Nephron (organoid): ENCODE measurements around the gene TMPRSS11E.
"Not testable (repeated sequence)": the region's sequence is repeated elsewhere in the genome, so short reads cannot be mapped to it uniquely, and the experiment has no call there.

ENCODE experiments used
- H3K27ac Mint-ChIP-seq, 3 experiments: 2 replicates each; pipeline ENCODE4 v1.8.0; 2020; ENCODE audit warnings: mixed read lengths in 3 of 3, mild to moderate bottlenecking in 2 of 3, moderate library complexity in 1 of 3
- H3K27me3 Mint-ChIP-seq: 2 replicates; pipeline ENCODE4 v1.8.0; 2021; ENCODE audit warnings: low read depth, mild to moderate bottlenecking, moderate library complexity, mixed read lengths
- H3K36me3 Mint-ChIP-seq: 2 replicates; pipeline ENCODE4 v1.8.0; 2020; ENCODE audit warnings: low read depth, mixed read lengths
- H3K4me1 Mint-ChIP-seq: 2 replicates; pipeline ENCODE4 v1.8.0; 2020; ENCODE audit warnings: mixed read lengths
- H3K4me3 Mint-ChIP-seq, 3 experiments: 2 replicates each; pipeline ENCODE4 v1.8.0; 2020; ENCODE audit warnings: mild to moderate bottlenecking in 3 of 3, mixed read lengths in 3 of 3, moderate library complexity in 2 of 3
- H3K9me3 Mint-ChIP-seq: 2 replicates; pipeline ENCODE4 v1.8.0; 2020; ENCODE audit warnings: mixed read lengths
- CTCF ChIP-seq, 3 experiments: fragments of 200-600 bp; sonication (generic); IDR thresholded peaks; one replicate each; pipeline ENCODE4 v1.5.0; 2021; ENCODE audit warnings: antibody characterized with exemption in 3 of 3; ENCODE audit not compliant: unreplicated experiment in 3 of 3

Gene TMPRSS11E

GRCh38 chr4:68407868-68408190 lies 39.4 kb upstream of the TMPRSS11E start:
- peaks cover 7% of the 10 kb centered on the region for H3K27me3 Mint-ChIP-seq
- H3K4me3 Mint-ChIP-seq, result no peak overlapping the region
- H3K4me1 Mint-ChIP-seq, result no peaks in the 10 kb centered on the region
- no peaks in the 10 kb centered on the region for H3K9me3 Mint-ChIP-seq
- no peak overlapping the region for H3K27ac Mint-ChIP-seq
- no peaks in the 10 kb centered on the region for H3K36me3 Mint-ChIP-seq
- no peak for TF ChIP-seq CTCF (IDR thresholded peaks at IDR 0.05; ENCODE audit: unreplicated experiment in 3 of 3)

- Mint-ChIP-seq H3K36me3 (no peaks in the 10 kb centered on the region), H3K9me3 (no peaks in the 10 kb centered on the region), H3K4me1 (no peaks in the 10 kb centered on the region), H3K27ac (no peak overlapping the region), H3K27me3 (peaks cover 7% of the 10 kb centered on the region), H3K4me3 (no peak overlapping the region)
- no peak for TF ChIP-seq CTCF (IDR thresholded peaks at IDR 0.05; ENCODE audit: unreplicated experiment in 3 of 3)
These were observed 37.1 kb upstream of the TMPRSS11E start for GRCh38 chr4:68410149-68410548.

GRCh38 chr4:68410643-68411042 lies 36.6 kb upstream of the TMPRSS11E start:
- Mint-ChIP-seq H3K27ac (no peak overlapping the region), H3K4me3 (no peak overlapping the region), H3K27me3 (peaks cover 7% of the 10 kb centered on the region), H3K36me3 (no peaks in the 10 kb centered on the region), H3K9me3 (no peaks in the 10 kb centered on the region), H3K4me1 (no peaks in the 10 kb centered on the region)
- TF ChIP-seq CTCF (IDR thresholded peaks at IDR 0.05; ENCODE audit: unreplicated experiment in 3 of 3), result no peak

GRCh38 chr4:68412031-68412430 lies 35.2 kb upstream of the TMPRSS11E start:
- H3K4me1 Mint-ChIP-seq, H3K27me3 Mint-ChIP-seq, H3K27ac Mint-ChIP-seq, H3K36me3 Mint-ChIP-seq, H3K9me3 Mint-ChIP-seq, H3K4me3 Mint-ChIP-seq: not testable (repeated sequence)

GRCh38 chr4:68416591-68416990 lies 30.7 kb upstream of the TMPRSS11E start:
- Mint-ChIP-seq H3K4me3 (no peak overlapping the region), H3K27ac (no peak overlapping the region), H3K4me1 (no peaks in the 10 kb centered on the region), H3K36me3 (peaks cover 4% of the 10 kb centered on the region), H3K9me3 (peaks cover 3% of the 10 kb centered on the region), H3K27me3 (no peaks in the 10 kb centered on the region)
- no peak for TF ChIP-seq CTCF (IDR thresholded peaks at IDR 0.05; ENCODE audit: unreplicated experiment in 3 of 3)

- Mint-ChIP-seq H3K27ac (no peak overlapping the region), H3K27me3 (no peaks in the 10 kb centered on the region), H3K4me1 (no peaks in the 10 kb centered on the region), H3K9me3 (peaks cover 6% of the 10 kb centered on the region), H3K36me3 (no peaks in the 10 kb centered on the region), H3K4me3 (no peak overlapping the region)
- TF ChIP-seq CTCF (IDR thresholded peaks at IDR 0.05; ENCODE audit: unreplicated experiment in 3 of 3), result no peak
These were observed 20.7 kb upstream of the TMPRSS11E start for GRCh38 chr4:68426516-68426915.

GRCh38 chr4:68430337-68430736 lies 16.9 kb upstream of the TMPRSS11E start:
- H3K9me3 Mint-ChIP-seq, result no peaks in the 10 kb centered on the region
- no peaks in the 10 kb centered on the region for H3K27me3 Mint-ChIP-seq
- H3K4me1 Mint-ChIP-seq, result no peaks in the 10 kb centered on the region
- no peak for TF ChIP-seq CTCF (IDR thresholded peaks at IDR 0.05; ENCODE audit: unreplicated experiment in 3 of 3)
- H3K27ac Mint-ChIP-seq, result no peak overlapping the region
- no peaks in the 10 kb centered on the region for H3K36me3 Mint-ChIP-seq
- H3K4me3 Mint-ChIP-seq, result no peak overlapping the region
